Glomerular endothelial cell (primary cell): ENCODE measurements around the gene CRYBA4. TPM values are rescaled to one million over a fixed set of nuclear protein-coding genes. Genes with fewer than 3 reads are reported as not detected.

Experiments used
- total RNA-seq: library from RNA; depleted of rRNA; stranded (reverse); fragments of >200 nt; gene quantifications from 2 replicates; pipeline ENCODE4 v1.2.3, GENCODE V29; 2015

The CRYBA4 gene
- total RNA-seq, 1 donor from 2014 or later = not detected

Other genes with a start within 250 kb of the CRYBA4 start
- 2.6 and 5.4 TPM in 2 replicates for gene ASPHD2, start 192.7 kb upstream of the CRYBA4 start, total RNA-seq
- gene HPS4, start 138.2 kb upstream of the CRYBA4 start, total RNA-seq = 25.9 and 28.4 TPM in 2 replicates
- 17.0 and 31.3 TPM in 2 replicates for gene SRRD, start 138.1 kb upstream of the CRYBA4 start, total RNA-seq
- gene TFIP11, start 109.5 kb upstream of the CRYBA4 start, total RNA-seq = 19.8 and 29.0 TPM in 2 replicates
- 92.7 and 99.2 TPM in 2 replicates for gene TPST2, start 31.8 kb upstream of the CRYBA4 start, total RNA-seq
- gene CRYBB1, start 3.9 kb upstream of the CRYBA4 start, total RNA-seq = not detected in 2 replicates
- gene MIAT, start 35.6 kb downstream of the CRYBA4 start, total RNA-seq = 0.10 and 0.29 TPM in 2 replicates